NCI-H1105 treated with DMSO at 0.1 percent for 48 hours (cell line): ENCODE measurements around the gene PPP1R1C.

ENCODE experiments used
- DNase-seq: peaks from one replicate; lab custom pipeline; 2025; lab: John Stamatoyannopoulos, UW

Gene PPP1R1C

GRCh38 chr2:182113334-182113733 lies 127.7 kb downstream of the PPP1R1C start:
- no peak for DNase-seq

GRCh38 chr2:182115258-182115657 lies 129.6 kb downstream of the PPP1R1C start:
- DNase-seq = no peak

GRCh38 chr2:182116774-182117173 lies 131.1 kb downstream of the PPP1R1C start:
- DNase-seq = no peak

GRCh38 chr2:182117196-182117595 lies 131.5 kb downstream of the PPP1R1C start:
- no peak for DNase-seq

GRCh38 chr2:182128821-182129707 lies 143.4 kb downstream of the PPP1R1C start:
- DNase-seq = no peak

GRCh38 chr2:182132605-182133004 lies 147.0 kb downstream of the PPP1R1C start:
- DNase-seq = peak; percentile 24

GRCh38 chr2:182133195-182133891 lies 147.7 kb downstream of the PPP1R1C start:
- DNase-seq = no peak

GRCh38 chr2:182134201-182134600 lies 148.5 kb downstream of the PPP1R1C start:
- no peak for DNase-seq

- DNase-seq = no peak
These were observed 156.4 kb downstream of the PPP1R1C start for GRCh38 chr2:182142062-182142461.

- DNase-seq = no peak
These were observed 158.6 kb downstream of the PPP1R1C start for GRCh38 chr2:182144041-182144775.

- DNase-seq = no peak
These were observed 159.1 kb downstream of the PPP1R1C start for GRCh38 chr2:182144776-182145165.

- DNase-seq = no peak
These were observed 162.7 kb downstream of the PPP1R1C start for GRCh38 chr2:182148344-182148743.

- DNase-seq = no peak
These were observed 178.2 kb downstream of the PPP1R1C start for GRCh38 chr2:182163878-182164277.

GRCh38 chr2:182164686-182165085 lies 179.0 kb downstream of the PPP1R1C start:
- no peak for DNase-seq

- DNase-seq = no peak
These were observed 179.5 kb downstream of the PPP1R1C start for GRCh38 chr2:182165202-182165601.

- no peak for DNase-seq
These were observed 180.8 kb downstream of the PPP1R1C start for GRCh38 chr2:182166406-182166805.

GRCh38 chr2:182166841-182167240 lies 181.2 kb downstream of the PPP1R1C start:
- DNase-seq = no peak
